ENCODE results near the gene PSMD1. TPM values are rescaled to one million over a fixed set of nuclear protein-coding genes. Genes with fewer than 3 reads are reported as not detected.
"Not testable (repeated sequence)": the region's sequence is repeated elsewhere in the genome, so short reads cannot be mapped to it uniquely, and the experiment has no call there.

PSMD1 gene
- total and polyA plus RNA-seq, 11 donors: 33.2 to 124 (median 86.1) TPM

GRCh38 chr2:231191896-231192872 is 135.5 kb downstream of the PSMD1 start:
- Histone ChIP-seq H3K27ac (peak overlapping the region in 11 of 12 donors; percentile 15 to 95 (median 85)), H3K4me3 (no peak overlapping the region), H3K36me3 (no peaks in the 10 kb centered on the region), H3K4me1 (peaks cover 0 to 40% (median 20%) of the 10 kb centered on the region in 12 donors), H3K9me3 (no peaks in the 10 kb centered on the region), H3K27me3 (peaks cover 0 to 6% (median 0%) of the 10 kb centered on the region in 9 donors)
- 50 to 61% (median 51%) methylated on average over 18 to 19 of the region's 19 CpGs for WGBS, 4 donors
- intact Hi-C loops (cut with DNase I): loop anchor here in 8 of 10 donors (1.0 to 10.0 kb wide), 6 partner anchors 70 to 90 kb away; no protein-coding TSS in a partner anchor
- DNase-seq: peak; percentile 69 to 85 (median 79)
- TF ChIP-seq POLR2A (IDR thresholded peaks at IDR 0.05) (no peak), CTCF (IDR thresholded peaks at IDR 0.05) (peak; percentile 39 to 83 (median 58))
- peak; percentile 58 to 76 (median 67) for ATAC-seq

- no peak for DNase-seq
- Histone ChIP-seq H3K4me1 (peaks cover 0 to 36% (median 26%) of the 10 kb centered on the region in 12 donors), H3K4me3 (no peak overlapping the region), H3K27ac (peak overlapping the region in 6 of 12 donors; percentile 20 to 95 (median 70)), H3K27me3 (peaks cover 0 to 6% (median 0%) of the 10 kb centered on the region in 9 donors), H3K9me3 (no peaks in the 10 kb centered on the region), H3K36me3 (no peaks in the 10 kb centered on the region)
- 86 to 95% (median 87%) methylated on average over 3 of the region's 3 CpGs for WGBS, 4 donors
- TF ChIP-seq POLR2A (IDR thresholded peaks at IDR 0.05) (no peak), CTCF (IDR thresholded peaks at IDR 0.05) (no peak)
- intact Hi-C loops (cut with DNase I): loop anchor here in 7 of 10 donors (2.0 to 10.0 kb wide), 5 partner anchors 71 to 91 kb away; no protein-coding TSS in a partner anchor
- ATAC-seq: no peak
Observed at GRCh38 chr2:231193216-231193615, 136.5 kb downstream of the PSMD1 start.

- ATAC-seq (no peak), DNase-seq (no peak)
- H3K4me3 ChIP-seq: no peak overlapping the region
- 86 to 93% (median 91%) methylated on average over 5 of the region's 5 CpGs for WGBS, 4 donors
- H3K9me3 ChIP-seq: no peaks in the 10 kb centered on the region
- intact Hi-C loops (cut with DNase I): loop anchor here in 3 of 10 donors (5.0 to 10.0 kb wide), 2 partner anchors 89 to 92 kb away; no protein-coding TSS in a partner anchor
- H3K36me3 ChIP-seq: no peaks in the 10 kb centered on the region
- no peak overlapping the region for H3K27ac ChIP-seq
- no peak for TF ChIP-seq POLR2A (IDR thresholded peaks at IDR 0.05)
- TF ChIP-seq CTCF (IDR thresholded peaks at IDR 0.05): no peak
- H3K27me3 ChIP-seq: no peaks in the 10 kb centered on the region
- peaks cover 0 to 27% (median 17%) of the 10 kb centered on the region in 12 donors for H3K4me1 ChIP-seq
Observed at GRCh38 chr2:231196592-231196991, 139.9 kb downstream of the PSMD1 start.

- intact Hi-C loops (cut with DNase I): loop anchor here in 3 of 10 donors (5.0 to 10.0 kb wide), 2 partner anchors 90 to 92 kb away; no protein-coding TSS in a partner anchor
- ATAC-seq, H3K27ac ChIP-seq, H3K27me3 ChIP-seq, H3K36me3 ChIP-seq, H3K9me3 ChIP-seq, H3K4me3 ChIP-seq, DNase-seq: not testable (repeated sequence)
- 82 to 97% (median 91%) methylated on average over 7 of the region's 7 CpGs for WGBS, 4 donors
- H3K4me1 ChIP-seq: peaks cover 0 to 21% (median 12%) of the 10 kb centered on the region in 12 donors
Observed at GRCh38 chr2:231197196-231197595, 140.5 kb downstream of the PSMD1 start.
